H1 (cell line): ENCODE data around the gene DYNC1I1. TPM values are rescaled to one million over a fixed set of nuclear protein-coding genes. Genes with fewer than 3 reads are reported as not detected.

Source experiments
- BCL11A ChIP-seq, 2 experiments: IDR thresholded peaks; one replicate each; pipeline ENCODE4 v1.6.1; 2011; ENCODE audit warnings: low read depth in 2 of 2, low read length in 2 of 2, mild to moderate bottlenecking in 2 of 2
- CBX8 ChIP-seq: fragments of 300-800, 300-1000 bp; sonication (generic); IDR thresholded peaks from 2 replicates; pipeline ENCODE4 v1.7.1; 2016; ENCODE audit warnings: low read depth, low read length, borderline replicate concordance
- CHD7 ChIP-seq: fragments of 300-600 bp; sonication (generic); IDR thresholded peaks from 2 replicates; pipeline ENCODE4 v1.7.1; 2012; ENCODE audit warnings: low read length, moderate library complexity, mild to moderate bottlenecking, inconsistent platforms; ENCODE audit not compliant: insufficient replicate concordance
- GTF2F1 ChIP-seq: IDR thresholded peaks from 2 replicates; pipeline ENCODE4 v1.6.1; 2012; ENCODE audit warnings: low read depth, low read length, improper control_type of control experiment, borderline replicate concordance
- POLR2A ChIP-seq, 2 experiments: IDR thresholded peaks; 1 replicate in 1 of 2; 2 replicates in 1 of 2; pipeline ENCODE4 v1.6.1; 2011; ENCODE audit warnings: low read depth in 2 of 2, low read length in 2 of 2, mild to moderate bottlenecking in 2 of 2; ENCODE audit errors: control extremely low read depth in 1 of 2
- POLR2AphosphoS5 ChIP-seq: IDR thresholded peaks from 2 replicates; pipeline ENCODE4 v1.6.1; 2011; ENCODE audit warnings: low read depth, low read length
- USF2 ChIP-seq: IDR thresholded peaks from 2 replicates; pipeline ENCODE4 v1.6.1; 2011; ENCODE audit warnings: low read length, improper control_type of control experiment
- polyA plus RNA-seq, 7 experiments: library from polyadenylated mRNA; depleted of rRNA in 3 of 7; stranded (reverse) in 5 of 7; unstranded in 2 of 7; fragments of >200 nt in 5 of 7; fragments of 200-250 nt in 2 of 7; gene quantifications; 1 replicate in 5 of 7; 2 replicates in 1 of 7; 4 replicates in 1 of 7; pipeline versions ENCODE4 v1.2.1 to v1.2.3, GENCODE V29; 2011 to 2013; ENCODE audit warnings: missing spikeins in 2 of 7, mixed read lengths in 2 of 7
- total RNA-seq: library from RNA; stranded (reverse); fragmentation: NEBNext Ultra II Directional; extraction: Animal tissue kit (Norgen Biotek cat#: 25700); gene quantifications from 2 replicates; pipeline ENCODE4 v1.2.1, GENCODE V29; 2021

DYNC1I1 gene
- total and polyA plus RNA-seq, 2 of the 8 experiments (the other 6 are each of a cell fraction or from before 2014, with no cell fraction given), result 0.45 to 0.58 TPM

DNA sequence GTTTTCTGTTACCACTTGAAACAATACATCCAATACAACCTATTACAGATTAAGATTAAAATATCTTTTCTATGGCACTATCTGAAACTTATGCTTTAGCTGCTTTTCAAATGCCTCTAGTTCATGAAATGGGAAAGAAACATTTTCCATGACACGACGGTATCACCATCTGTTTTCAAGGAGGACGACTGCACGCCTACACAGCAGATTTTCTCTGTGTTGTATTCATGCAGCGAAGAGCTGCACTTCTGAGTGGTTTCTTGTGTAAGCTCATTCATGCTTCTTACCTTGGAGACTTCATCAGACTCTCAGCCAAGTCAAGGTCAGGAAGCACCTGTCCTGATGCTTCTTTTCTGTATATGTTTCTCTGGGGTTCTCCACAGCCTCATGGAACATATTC lies 179.2 kb downstream of the DYNC1I1 start (continued):
- TF ChIP-seq CHD7 (no peak), GTF2F1 (no peak), POLR2AphosphoS5 (no peak), POLR2A (IDR thresholded peaks at IDR 0.05; ENCODE audit: control extremely low read depth in 1 of 2, low read depth in 2 of 2, low read length in 2 of 2) (no peak), CBX8 (no peak), USF2 (no peak), BCL11A (IDR thresholded peaks at IDR 0.05; ENCODE audit: low read depth in 2 of 2, low read length in 2 of 2) (no peak)
